GM19395 (cell line): ENCODE results near the gene OR2S2.

ENCODE experiments used
- ATAC-seq: cut with Tn5 transposase; IDR thresholded peaks from one replicate; pipeline ENCODE4 v1.9.1; 2021; ENCODE audit warnings: mild to moderate bottlenecking, moderate library complexity; ENCODE audit not compliant: unreplicated experiment

Gene OR2S2

DNA sequence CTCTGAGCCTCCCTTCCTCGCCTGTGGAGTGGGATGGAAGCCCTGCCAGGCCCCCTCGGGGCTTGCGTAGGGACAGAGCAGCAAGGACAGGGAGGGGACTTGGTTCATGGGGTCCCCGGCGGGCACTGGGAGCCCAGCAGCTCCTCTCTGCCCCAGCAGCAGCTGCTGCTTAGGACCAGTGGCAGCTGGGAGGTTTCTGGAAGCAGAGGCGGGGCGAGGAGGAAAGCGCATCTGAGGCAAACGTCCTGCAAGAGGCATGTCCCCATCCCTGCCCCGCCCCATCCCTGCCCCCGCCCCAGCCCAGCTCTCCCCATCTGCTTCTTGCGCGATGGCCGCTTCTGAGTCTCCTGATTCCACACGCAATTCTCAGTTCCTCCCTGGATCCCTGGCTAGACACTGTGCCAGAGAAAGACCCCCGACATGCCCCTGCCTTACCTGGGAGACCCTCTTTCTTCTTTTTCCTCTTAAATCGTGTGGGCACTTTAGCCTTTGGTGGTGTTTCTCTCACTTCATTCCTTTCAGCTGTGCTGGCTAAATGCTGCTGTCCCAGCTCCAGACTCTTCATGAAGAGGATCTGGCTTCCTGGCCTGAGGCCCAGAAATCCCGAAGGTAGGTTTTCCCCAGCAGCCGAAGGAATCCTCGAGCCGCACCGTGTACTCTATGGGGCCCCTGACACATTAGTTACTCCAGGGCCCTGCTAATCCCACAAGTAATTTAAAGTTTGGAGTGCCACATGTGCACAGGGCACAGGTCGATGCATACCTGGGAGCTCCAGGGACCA lies 4.4 kb upstream of the OR2S2 start:
- no peak for ATAC-seq

GRCh38 chr9:35960039-35960655 lies 2.2 kb upstream of the OR2S2 start:
- no peak for ATAC-seq

- ATAC-seq: no peak
Observed at GRCh38 chr9:35956651-35957050, 1.3 kb downstream of the OR2S2 start.

DNA sequence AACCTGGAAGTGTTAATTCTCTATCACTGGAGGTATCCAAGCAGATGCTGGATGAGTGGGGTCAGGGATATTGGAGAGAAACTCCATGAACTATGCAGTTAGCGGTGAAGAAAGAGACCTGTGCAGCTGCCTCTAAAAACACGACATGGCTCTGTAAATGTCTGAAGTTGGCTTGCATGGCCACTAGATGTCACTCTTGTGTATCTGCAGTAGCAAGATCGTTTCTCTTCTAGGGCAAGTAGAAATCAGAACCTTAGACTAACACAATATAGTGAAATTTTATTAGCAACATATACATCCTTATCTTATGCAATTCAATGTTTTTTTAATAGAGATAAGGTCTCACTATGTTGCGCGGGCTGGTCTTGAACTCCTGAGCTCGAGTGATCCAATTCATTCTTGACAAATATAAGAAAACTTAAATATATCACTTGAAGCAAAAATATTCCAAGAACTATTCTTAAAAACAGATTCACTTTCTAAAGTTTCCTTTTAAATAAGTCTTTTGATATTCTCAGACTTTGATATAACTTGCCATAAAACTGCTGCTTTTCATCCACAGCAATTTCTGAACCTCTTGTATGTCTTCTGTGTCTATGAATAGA lies 2.9 kb downstream of the OR2S2 start:
- no peak for ATAC-seq

- ATAC-seq: no peak
Observed at GRCh38 chr9:35952526-35953191, 5.3 kb downstream of the OR2S2 start.

DNA sequence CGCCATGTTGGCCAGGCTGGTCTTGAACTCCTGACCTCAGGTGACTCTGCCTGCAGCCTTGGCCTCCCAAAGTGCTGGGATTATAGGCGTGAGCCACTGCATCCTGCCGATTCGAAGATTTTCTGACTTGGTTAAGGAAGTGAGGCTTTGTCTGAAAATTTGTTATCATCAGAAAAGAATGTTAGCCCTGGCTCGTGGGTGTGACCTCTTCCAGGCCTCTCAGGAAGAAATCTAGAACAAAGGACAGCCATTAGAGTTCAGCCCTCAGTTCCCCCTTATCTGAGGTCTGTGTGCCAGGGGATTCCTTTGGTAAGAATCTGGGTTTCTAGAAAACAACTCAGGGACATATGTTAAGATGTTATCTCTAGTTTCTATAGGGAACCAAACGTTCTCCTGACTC lies 6.2 kb downstream of the OR2S2 start:
- no peak for ATAC-seq

GRCh38 chr9:35948901-35949318 lies 9.0 kb downstream of the OR2S2 start:
- no peak for ATAC-seq

GRCh38 chr9:35948451-35948850 lies 9.5 kb downstream of the OR2S2 start:
- no peak for ATAC-seq

GRCh38 chr9:35945341-35946018 lies 12.5 kb downstream of the OR2S2 start:
- no peak for ATAC-seq

- ATAC-seq: no peak
Observed at GRCh38 chr9:35944841-35945240, 13.1 kb downstream of the OR2S2 start.

DNA sequence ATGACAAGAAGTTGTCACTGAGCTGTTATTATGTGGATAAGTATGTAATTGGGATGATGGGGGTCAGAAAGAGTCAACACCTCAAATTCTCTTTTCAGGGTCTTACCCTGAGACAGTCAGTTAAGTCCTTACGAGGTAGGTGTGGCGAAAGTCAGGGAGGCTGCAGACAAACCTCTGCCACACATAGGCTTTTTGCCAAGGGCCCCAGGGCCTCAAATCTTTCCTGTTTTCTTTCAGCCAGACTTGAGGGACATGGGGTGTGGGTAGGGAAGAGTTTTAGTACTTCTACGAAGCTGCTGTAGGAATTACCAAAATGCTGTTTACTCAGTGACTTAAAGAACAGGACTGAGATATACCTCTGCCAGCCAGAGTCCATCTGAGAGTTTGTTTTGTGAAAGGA lies 13.8 kb downstream of the OR2S2 start:
- no peak for ATAC-seq

- no peak for ATAC-seq
Observed at GRCh38 chr9:35942286-35942685, 15.7 kb downstream of the OR2S2 start.

DNA sequence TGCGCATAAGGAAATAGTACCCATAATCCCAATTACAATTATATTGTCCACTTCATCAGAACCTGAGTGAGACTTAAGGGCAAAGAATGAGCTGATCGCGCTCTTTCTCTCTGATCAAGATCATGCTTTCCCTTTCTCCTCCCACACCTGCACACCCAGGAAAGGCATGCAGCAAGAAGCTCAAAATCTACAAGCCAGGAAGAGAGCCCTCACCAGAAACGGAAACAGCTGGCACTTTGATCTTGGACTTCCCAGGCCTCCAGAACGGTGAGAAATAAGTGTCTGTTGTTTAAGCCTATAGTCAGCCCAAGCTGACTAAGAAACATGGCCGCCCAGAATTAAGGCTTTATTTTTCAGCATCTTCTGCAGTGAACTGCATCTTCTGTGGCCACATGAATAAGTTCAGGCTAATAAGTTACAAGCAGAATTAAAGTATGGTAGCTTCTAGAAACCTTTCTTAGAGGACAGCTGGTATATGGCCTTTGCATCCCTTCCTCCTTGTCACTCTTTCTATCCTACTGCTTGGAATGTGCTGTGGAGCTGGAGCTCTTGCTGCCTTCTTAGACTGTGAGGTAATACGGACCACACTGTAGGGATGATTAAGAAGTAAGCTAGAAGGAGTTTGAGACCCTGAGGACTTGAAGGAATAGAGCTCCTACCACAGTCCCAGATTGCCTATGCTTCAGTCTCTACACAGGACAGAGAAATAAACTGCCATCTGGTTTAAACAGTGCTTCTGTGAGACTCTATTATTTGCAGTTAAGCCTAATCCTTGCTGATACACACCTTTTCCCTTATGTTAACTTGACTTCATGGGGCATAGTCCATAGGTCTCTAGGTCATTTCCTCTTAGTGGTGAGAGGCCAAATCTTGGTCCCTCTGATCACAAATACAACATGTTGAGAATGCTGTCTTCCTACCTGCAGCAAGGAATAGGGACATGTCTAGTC lies 17.2 kb downstream of the OR2S2 start:
- no peak for ATAC-seq

- no peak for ATAC-seq
Observed at GRCh38 chr9:35939679-35940250, 18.2 kb downstream of the OR2S2 start.

GRCh38 chr9:35938474-35939356 lies 19.2 kb downstream of the OR2S2 start:
- no peak for ATAC-seq

DNA sequence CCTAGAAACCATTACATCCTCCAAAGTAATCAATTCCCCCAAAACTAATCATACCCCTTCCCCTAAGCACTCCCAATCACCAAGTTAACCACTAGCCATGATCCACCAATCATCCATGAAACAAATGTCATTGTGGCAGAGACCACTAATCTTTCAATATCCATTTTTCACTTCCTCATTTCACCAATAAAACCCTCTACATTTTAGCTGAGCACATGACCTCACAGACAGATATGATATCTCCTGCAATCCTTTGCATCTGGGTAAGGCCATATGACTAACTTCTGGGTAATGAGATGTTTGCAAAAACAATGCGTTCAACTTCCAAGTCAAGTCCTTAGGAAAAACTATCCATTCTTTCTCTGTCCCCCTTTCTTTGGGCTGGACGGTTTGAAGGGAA lies 20.7 kb downstream of the OR2S2 start:
- no peak for ATAC-seq

DNA sequence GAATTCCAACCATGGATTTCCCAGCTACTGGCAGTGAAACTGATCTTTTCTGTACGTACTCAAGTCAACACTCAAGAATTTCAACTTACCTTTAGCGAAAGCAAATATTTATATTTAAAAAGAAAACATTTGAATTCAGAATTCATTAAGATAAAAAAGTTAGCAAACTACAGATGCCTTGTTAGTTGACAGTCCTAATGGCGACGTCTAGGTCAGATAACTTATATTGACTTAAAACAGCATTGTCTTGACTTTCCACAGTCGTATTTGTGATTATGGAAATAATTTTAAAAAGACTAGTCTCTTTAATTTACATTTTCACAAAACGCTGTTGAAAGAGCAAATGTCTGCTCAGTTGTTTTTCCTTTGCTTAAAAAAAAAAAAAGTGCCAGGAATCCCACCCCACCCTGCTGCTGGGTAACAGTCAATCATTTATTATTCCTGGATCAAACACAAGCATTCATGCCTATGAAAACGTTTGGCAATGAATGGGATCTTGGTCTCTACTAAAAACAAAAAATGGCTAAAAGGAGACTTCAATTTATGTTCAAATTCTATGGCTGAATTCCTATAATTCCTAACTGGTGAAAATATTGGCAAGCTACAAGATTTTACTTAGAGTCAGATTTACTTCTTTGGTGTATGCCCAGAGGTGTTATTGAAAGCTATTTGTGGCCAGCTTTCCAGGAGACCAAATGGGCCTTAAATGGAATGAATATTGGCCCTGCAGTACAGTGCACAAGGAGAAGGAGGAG lies 22.0 kb downstream of the OR2S2 start:
- no peak for ATAC-seq

GRCh38 chr9:35935261-35935660 lies 22.7 kb downstream of the OR2S2 start:
- ATAC-seq: no peak
